ENCODE data around the gene GTPBP2. TPM values are rescaled to one million over a fixed set of nuclear protein-coding genes. Genes with fewer than 3 reads are reported as not detected.

The GTPBP2 gene
- total and polyA plus RNA-seq, 2 of the 13 experiments (the other 11 are each of a cell fraction or from before 2014, with no cell fraction given) = 26.9 to 88.2 TPM

- TF ChIP-seq ASH2L (IDR thresholded peaks at IDR 0.05; ENCODE audit: insufficient read length, low read depth, low read length) = peak; percentile 80
- TF ChIP-seq E2F5 (CRISPR knock-in tag; conservative IDR thresholded peaks at IDR 0.05) = no peak
- TF ChIP-seq FIP1L1 (IDR thresholded peaks at IDR 0.05; ENCODE audit: borderline replicate concordance, insufficient read depth, low read depth, low read length) = no peak
- no peak for TF ChIP-seq ZBTB10 (CRISPR knock-in tag; IDR thresholded peaks at IDR 0.05; ENCODE audit: borderline replicate concordance)
- TF ChIP-seq RARA (CRISPR knock-in tag; IDR thresholded peaks at IDR 0.05) = peak; percentile 48
- peak; percentile 67; the same call in 1 of the 2 replicates for TF ChIP-seq ZNF83 (CRISPR knock-in tag; IDR thresholded peaks at IDR 0.05; ENCODE audit: borderline replicate concordance)
- TF ChIP-seq ZBTB20 (CRISPR knock-in tag; IDR thresholded peaks at IDR 0.05; ENCODE audit: borderline replicate concordance, low read depth) = peak; percentile 71; the same call in 1 of the 2 replicates
- TF ChIP-seq SP5 (CRISPR knock-in tag; IDR thresholded peaks at IDR 0.05; ENCODE audit: borderline replicate concordance, low read depth) = peak; percentile 36; the same call in 1 of the 2 replicates
- 0 out of 2 replicates have a peak, but pooled peaks have one; percentile 36 for TF ChIP-seq ZBTB2 (CRISPR knock-in tag; IDR thresholded peaks at IDR 0.05; ENCODE audit: low read depth)
- peak; percentile 53; the same call in 1 of the 2 replicates for TF ChIP-seq ZNF362 (CRISPR knock-in tag; IDR thresholded peaks at IDR 0.05; ENCODE audit: borderline replicate concordance)
- peak; percentile 16 for TF ChIP-seq CBX5 (CRISPR knock-in tag; IDR thresholded peaks at IDR 0.05; ENCODE audit: borderline replicate concordance)
- peak; percentile 88 for TF ChIP-seq HINFP (CRISPR knock-in tag; IDR thresholded peaks at IDR 0.05; ENCODE audit: low read depth)
- TF ChIP-seq CREB1 (IDR thresholded peaks at IDR 0.05) = peak; percentile 20; the same call in 1 of the 2 replicates
- TF ChIP-seq CREB1 (CRISPR knock-in tag; IDR thresholded peaks at IDR 0.05) = peak; percentile 29; the same call in 1 of the 2 replicates
- TF ChIP-seq CAMTA2 (CRISPR knock-in tag; IDR thresholded peaks at IDR 0.05; ENCODE audit: borderline replicate concordance) = no peak
- TF ChIP-seq HNRNPH1 (optimal IDR thresholded peaks at IDR 0.05; ENCODE audit: low read depth, low read length) = no peak
- no peak for TF ChIP-seq CENPX (CRISPR knock-in tag; IDR thresholded peaks at IDR 0.05)
- TF ChIP-seq ZNF644 (CRISPR knock-in tag; IDR thresholded peaks at IDR 0.05; ENCODE audit: low read depth) = no peak
- TF ChIP-seq KLF6 (CRISPR knock-in tag; IDR thresholded peaks at IDR 0.05) = peak; percentile 82; the same call in 1 of the 2 replicates
Measured at GRCh38 chr6:43635387-43636307, 6.6 kb upstream of the GTPBP2 start, which contains the start of gene MAD2L1BP (continued).
